VCaP (cell line): ENCODE data around the gene PANK4.

Experiments
- H3K27ac ChIP-seq: fragments of 450-650 bp; 2 replicates; pipeline ENCODE4 v1.5.1; 2017
- TF ChIP-seq, protein P1 (sequence below): fragments of 450-650 bp; conservative IDR thresholded peaks from 2 replicates; pipeline ENCODE4 v1.5.1; 2017; ENCODE audit warnings: mild to moderate bottlenecking, moderate library complexity

The PANK4 gene

DNA sequence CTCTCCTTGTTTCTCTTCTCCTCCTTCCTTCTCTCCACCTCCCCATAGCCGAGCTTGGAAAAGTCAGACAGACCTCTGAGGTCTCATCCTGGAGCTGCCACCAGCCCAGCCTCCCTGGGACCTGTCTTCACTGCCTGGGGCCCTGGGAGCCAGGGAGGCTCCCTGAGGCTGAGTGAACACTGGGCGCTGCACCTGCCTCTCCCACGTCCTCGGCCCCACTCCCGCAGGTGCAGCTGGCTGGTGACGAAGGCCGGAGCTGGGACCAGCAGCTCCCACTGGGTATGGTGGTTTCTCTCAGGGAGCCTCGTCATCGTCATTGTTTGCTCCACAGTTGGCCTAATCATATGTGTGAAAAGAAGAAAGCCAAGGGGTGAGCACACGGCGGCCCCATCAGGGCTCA is 35.0 kb upstream of the PANK4 start:
- TF ChIP-seq, protein P1, sequence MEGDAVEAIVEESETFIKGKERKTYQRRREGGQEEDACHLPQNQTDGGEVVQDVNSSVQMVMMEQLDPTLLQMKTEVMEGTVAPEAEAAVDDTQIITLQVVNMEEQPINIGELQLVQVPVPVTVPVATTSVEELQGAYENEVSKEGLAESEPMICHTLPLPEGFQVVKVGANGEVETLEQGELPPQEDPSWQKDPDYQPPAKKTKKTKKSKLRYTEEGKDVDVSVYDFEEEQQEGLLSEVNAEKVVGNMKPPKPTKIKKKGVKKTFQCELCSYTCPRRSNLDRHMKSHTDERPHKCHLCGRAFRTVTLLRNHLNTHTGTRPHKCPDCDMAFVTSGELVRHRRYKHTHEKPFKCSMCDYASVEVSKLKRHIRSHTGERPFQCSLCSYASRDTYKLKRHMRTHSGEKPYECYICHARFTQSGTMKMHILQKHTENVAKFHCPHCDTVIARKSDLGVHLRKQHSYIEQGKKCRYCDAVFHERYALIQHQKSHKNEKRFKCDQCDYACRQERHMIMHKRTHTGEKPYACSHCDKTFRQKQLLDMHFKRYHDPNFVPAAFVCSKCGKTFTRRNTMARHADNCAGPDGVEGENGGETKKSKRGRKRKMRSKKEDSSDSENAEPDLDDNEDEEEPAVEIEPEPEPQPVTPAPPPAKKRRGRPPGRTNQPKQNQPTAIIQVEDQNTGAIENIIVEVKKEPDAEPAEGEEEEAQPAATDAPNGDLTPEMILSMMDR, result no peak
- no peak overlapping the region for H3K27ac ChIP-seq

DNA sequence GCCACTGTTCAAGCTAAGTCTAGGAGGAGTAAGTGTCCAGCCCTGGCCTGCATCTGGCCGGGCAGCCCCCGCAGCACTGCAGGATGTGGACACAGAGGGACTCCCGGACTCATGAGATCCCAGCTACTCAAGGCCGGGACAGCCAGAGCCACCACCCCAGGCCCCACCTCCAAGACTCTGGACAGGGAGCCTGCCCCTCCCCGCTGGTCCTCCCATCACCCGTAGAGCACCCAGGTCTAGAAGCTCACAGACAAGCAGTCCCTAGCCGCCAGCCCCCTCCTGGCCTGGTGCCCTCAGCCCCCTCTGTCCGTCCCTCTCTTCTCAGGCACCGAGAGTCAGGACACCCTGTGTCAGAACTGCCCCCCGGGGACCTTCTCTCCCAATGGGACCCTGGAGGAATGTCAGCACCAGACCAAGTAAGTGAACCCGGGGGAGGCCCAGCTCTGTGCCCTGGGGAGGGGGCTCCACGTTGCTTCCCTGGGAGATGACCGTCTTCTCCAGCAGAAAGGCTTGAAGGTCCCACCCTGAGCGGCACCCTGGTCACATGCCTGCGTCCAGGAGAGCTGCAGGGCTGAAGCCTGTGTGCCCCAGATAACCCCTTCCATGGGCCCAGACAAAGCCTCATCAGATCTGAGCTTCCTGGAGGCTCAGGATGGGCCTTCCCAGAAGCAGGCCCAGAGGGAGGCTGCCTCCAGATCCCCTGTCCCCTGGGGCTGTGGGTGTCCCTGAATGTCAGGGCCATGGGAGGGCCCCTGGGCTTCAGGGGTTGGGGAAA is 34.1 kb upstream of the PANK4 start:
- H3K27ac ChIP-seq, result no peak overlapping the region
- TF ChIP-seq, protein P1, result no peak

DNA sequence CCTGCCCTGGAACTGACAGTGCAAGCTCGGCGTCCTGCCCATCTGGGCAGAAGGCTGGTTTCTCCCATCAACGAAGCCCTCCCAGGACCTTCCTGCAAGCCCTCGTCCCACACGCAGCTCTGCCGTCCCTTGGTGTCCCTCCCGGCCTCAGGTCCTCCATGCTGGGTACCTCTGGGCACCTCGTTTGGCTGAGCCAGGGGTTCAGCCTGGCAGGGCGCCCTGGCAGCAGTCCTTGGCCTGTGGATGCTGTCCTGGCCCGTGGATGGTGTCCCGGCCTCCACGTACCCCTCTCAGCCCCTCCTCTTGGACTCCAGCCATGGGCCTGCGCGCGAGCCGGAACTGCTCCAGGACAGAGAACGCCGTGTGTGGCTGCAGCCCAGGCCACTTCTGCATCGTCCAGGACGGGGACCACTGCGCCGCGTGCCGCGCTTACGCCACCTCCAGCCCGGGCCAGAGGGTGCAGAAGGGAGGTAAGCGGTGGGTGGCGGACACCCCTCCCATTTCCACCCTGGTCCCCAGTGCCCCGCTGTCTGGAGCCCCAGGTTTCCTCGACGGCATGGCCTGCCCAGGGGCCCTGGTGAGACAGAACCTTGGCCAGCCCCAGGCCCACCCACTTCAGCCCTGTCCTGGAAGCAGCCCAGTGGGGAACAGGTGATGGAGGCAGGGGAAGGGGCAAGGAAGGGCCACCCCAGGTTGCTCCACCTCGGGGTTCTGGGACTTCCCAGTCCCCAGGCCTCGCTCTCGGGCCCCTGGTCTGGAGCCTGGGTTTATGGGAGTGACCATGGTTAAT is 33.3 kb upstream of the PANK4 start:
- TF ChIP-seq, protein P1, result no peak
- no peak overlapping the region for H3K27ac ChIP-seq

DNA sequence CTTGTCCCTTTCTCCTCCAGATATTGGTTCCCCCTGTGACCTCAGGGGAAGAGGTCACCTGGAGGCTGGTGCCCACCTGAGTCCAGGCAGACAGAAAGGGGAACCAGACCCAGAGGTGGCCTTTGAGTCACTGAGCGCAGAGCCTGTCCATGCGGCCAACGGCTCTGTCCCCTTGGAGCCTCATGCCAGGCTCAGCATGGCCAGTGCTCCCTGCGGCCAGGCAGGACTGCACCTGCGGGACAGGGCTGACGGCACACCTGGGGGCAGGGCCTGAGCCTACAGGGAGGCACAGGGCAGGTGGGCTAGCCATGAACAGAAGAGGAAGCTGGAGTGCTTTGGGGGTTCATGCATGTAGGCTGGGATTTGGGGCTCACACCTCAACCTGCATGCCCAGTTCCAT is 32.5 kb upstream of the PANK4 start:
- H3K27ac ChIP-seq, result no peak overlapping the region
- TF ChIP-seq, protein P1, result no peak

DNA sequence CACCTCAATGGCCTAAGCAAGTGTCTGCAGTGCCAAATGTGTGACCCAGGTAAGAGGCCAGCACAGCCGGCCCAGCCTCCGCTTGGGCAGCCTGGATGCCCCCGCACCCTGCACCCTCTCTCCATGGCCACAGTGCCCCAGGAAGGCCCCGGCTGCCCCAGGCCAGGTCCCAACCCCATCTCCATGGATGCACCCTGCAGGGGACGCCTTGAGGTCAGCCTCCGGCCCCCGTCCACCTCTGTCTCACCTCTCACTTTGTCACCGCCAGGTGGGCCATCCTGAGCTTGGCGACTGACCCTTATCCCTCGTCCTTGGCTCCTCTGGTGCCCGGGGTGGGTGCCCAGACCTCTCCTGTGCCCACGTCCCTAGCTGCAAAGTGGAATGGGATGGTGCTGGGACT is 32.0 kb upstream of the PANK4 start:
- TF ChIP-seq, protein P1, result no peak
- no peak overlapping the region for H3K27ac ChIP-seq

DNA sequence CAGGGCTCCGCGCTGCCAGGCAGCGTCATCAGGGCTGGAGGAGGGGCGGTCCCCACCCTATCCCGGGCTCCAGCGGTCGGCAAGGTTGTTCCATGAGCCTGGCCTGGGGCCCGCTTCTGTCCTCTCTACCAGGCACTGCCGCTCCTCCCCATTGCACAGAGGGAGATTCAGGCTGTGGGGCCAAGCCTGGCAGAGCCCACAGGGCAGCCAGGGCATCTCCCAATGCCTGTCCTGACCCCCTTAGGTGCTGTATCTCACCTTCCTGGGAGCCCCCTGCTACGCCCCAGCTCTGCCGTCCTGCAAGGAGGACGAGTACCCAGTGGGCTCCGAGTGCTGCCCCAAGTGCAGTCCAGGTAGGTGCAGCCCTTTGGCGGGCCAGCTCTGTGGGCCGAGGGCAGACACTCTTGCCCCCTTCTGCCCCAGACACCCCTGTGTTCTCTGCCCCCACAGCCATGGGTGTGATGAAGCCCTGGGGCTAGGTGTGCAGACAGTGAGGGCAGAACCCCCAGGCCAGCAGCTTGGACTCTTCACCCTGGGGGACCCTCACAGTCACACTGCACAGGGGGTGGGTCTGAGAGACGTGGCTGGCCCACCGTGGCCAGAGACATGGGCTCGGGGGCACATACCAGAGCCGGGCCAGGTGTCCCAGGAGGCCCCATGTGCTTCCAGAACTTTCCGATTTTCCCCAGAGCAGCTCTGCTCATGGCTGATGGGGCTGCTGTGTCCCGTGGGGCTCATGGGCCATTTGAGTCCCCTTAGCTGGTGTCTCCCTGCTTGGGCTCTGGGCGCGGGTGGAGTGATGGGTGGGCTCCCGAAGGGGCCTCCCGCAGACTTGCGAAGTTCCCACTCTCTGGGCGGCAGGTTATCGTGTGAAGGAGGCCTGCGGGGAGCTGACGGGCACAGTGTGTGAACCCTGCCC is 31.3 kb upstream of the PANK4 start:
- H3K27ac ChIP-seq, result peak overlapping the region; percentile 92; the same call in 1 of the 2 replicates
- TF ChIP-seq, protein P1, result no peak
